ENCODE results near the gene CALN1. TPM values are rescaled to one million over a fixed set of nuclear protein-coding genes. Genes with fewer than 3 reads are reported as not detected.

The CALN1 gene
- total RNA-seq, 1 experiment from 2014 or later, result 0.05 TPM

GRCh38 chr7:72272479-72272878 is 139.7 kb downstream of the CALN1 start:
- Histone ChIP-seq H3K27me3 (ENCODE audit: control insufficient read depth, insufficient read depth, low read length) (no peaks in the 10 kb centered on the region), H3K27ac (ENCODE audit: low read length) (no peak overlapping the region), H3K36me3 (ENCODE audit: control insufficient read depth, insufficient read depth, low read length) (no peaks in the 10 kb centered on the region), H3K4me1 (ENCODE audit: control insufficient read depth, insufficient read depth, low read length) (no peaks in the 10 kb centered on the region), H3K4me3 (ENCODE audit: low read depth in 2 of 2, low read length in 2 of 2) (no peak overlapping the region), H3K9me3 (ENCODE audit: control insufficient read depth, insufficient read depth, low read depth, low read length) (no peaks in the 10 kb centered on the region)
- POLR2A ChIA-PET, result interaction anchor here (0.6 kb wide), 1 partner anchor 1246 kb away, joined by 5 read pairs; no protein-coding TSS in a partner anchor
- in situ Hi-C loops (cut with HindIII; ENCODE audit: low pct_unique_long_range_greater_than_20kb, low sequenced_read_pairs) (no loop called here), intact Hi-C loops (cut with micrococcal nuclease; ENCODE audit: unreplicated experiment) (no loop called here)
- BruUV-seq (replicated peaks), result no TSS peak
- CTCF ChIA-PET, result no interaction called here
- TF ChIP-seq POLR2AphosphoS5 (IDR thresholded peaks at IDR 0.05; ENCODE audit: low read depth, low read length) (no peak), TCF7L2 (IDR thresholded peaks at IDR 0.05; ENCODE audit: low read depth, low read length) (no peak), REST (IDR thresholded peaks at IDR 0.05; ENCODE audit: insufficient read depth in 1 of 2, low read depth in 2 of 2, low read length in 1 of 2) (no peak), SIN3A (IDR thresholded peaks at IDR 0.05; ENCODE audit: borderline replicate concordance, insufficient read depth, low read depth, low read length) (no peak), CTCF (IDR thresholded peaks at IDR 0.05) (no peak)
- ATAC-seq (no peak), DNase-seq (ENCODE audit: low read depth, low spot score) (no peak)

- intact Hi-C loops (cut with micrococcal nuclease; ENCODE audit: unreplicated experiment), result no loop called here
- ChIA-PET POLR2A (no interaction called here), CTCF (interaction anchor here (0.6 kb wide), 1 partner anchor 346 kb away, joined by 4 read pairs; no protein-coding TSS in a partner anchor)
- Histone ChIP-seq H3K9me3 (ENCODE audit: control insufficient read depth, insufficient read depth, low read depth, low read length) (no peaks in the 10 kb centered on the region), H3K4me3 (ENCODE audit: low read depth in 2 of 2, low read length in 2 of 2) (no peak overlapping the region), H3K4me1 (ENCODE audit: control insufficient read depth, insufficient read depth, low read length) (no peaks in the 10 kb centered on the region), H3K27me3 (ENCODE audit: control insufficient read depth, insufficient read depth, low read length) (no peaks in the 10 kb centered on the region), H3K36me3 (ENCODE audit: control insufficient read depth, insufficient read depth, low read length) (no peaks in the 10 kb centered on the region), H3K27ac (ENCODE audit: low read length) (no peak overlapping the region)
- BruUV-seq (replicated peaks), result no TSS peak
- ATAC-seq (no peak), DNase-seq (ENCODE audit: low read depth, low spot score) (no peak)
- in situ Hi-C loops (cut with HindIII; ENCODE audit: low pct_unique_long_range_greater_than_20kb, low sequenced_read_pairs), result no loop called here
- TF ChIP-seq SIN3A (IDR thresholded peaks at IDR 0.05; ENCODE audit: borderline replicate concordance, insufficient read depth, low read depth, low read length), result no peak
- no peak for TF ChIP-seq TCF7L2 (IDR thresholded peaks at IDR 0.05; ENCODE audit: low read depth, low read length)
- TF ChIP-seq CTCF (IDR thresholded peaks at IDR 0.05), result no peak
- TF ChIP-seq POLR2AphosphoS5 (IDR thresholded peaks at IDR 0.05; ENCODE audit: low read depth, low read length), result no peak
- no peak for TF ChIP-seq REST (IDR thresholded peaks at IDR 0.05; ENCODE audit: insufficient read depth in 1 of 2, low read depth in 2 of 2, low read length in 1 of 2)
Measured at GRCh38 chr7:72268796-72269195, 143.3 kb downstream of the CALN1 start.

All from Panc1 (cell line).